ENCODE data around the gene RNF20. TPM values are rescaled to one million over a fixed set of nuclear protein-coding genes. Genes with fewer than 3 reads are reported as not detected.

RNF20 gene
- total RNA-seq, 1 experiment from 2014 or later = 34.4 TPM

GRCh38 chr9:101561740-101562139, 28.1 kb downstream of the RNF20 start:
- no peak for DNase-seq
- intact Hi-C loops (cut with micrococcal nuclease; ENCODE audit: unreplicated experiment) = no loop called here
- no peaks in the 10 kb centered on the region for H3K4me1 Mint-ChIP-seq (ENCODE audit: low read depth, unreplicated experiment)
- peaks cover 26% of the 10 kb centered on the region for H3K36me3 Mint-ChIP-seq (ENCODE audit: insufficient read depth, unreplicated experiment)
- no peak overlapping the region for H3K4me3 Mint-ChIP-seq (ENCODE audit: low read depth, unreplicated experiment)
- H3K9me3 Mint-ChIP-seq (ENCODE audit: low read depth, unreplicated experiment) = no peaks in the 10 kb centered on the region
- CTCF ChIA-PET = no interaction called here
- BruUV-seq (replicated peaks) = no TSS peak
- no peak overlapping the region for H3K27ac Mint-ChIP-seq (ENCODE audit: unreplicated experiment)
- H3K27me3 Mint-ChIP-seq (ENCODE audit: unreplicated experiment) = no peaks in the 10 kb centered on the region
- TF ChIP-seq, protein P1, sequence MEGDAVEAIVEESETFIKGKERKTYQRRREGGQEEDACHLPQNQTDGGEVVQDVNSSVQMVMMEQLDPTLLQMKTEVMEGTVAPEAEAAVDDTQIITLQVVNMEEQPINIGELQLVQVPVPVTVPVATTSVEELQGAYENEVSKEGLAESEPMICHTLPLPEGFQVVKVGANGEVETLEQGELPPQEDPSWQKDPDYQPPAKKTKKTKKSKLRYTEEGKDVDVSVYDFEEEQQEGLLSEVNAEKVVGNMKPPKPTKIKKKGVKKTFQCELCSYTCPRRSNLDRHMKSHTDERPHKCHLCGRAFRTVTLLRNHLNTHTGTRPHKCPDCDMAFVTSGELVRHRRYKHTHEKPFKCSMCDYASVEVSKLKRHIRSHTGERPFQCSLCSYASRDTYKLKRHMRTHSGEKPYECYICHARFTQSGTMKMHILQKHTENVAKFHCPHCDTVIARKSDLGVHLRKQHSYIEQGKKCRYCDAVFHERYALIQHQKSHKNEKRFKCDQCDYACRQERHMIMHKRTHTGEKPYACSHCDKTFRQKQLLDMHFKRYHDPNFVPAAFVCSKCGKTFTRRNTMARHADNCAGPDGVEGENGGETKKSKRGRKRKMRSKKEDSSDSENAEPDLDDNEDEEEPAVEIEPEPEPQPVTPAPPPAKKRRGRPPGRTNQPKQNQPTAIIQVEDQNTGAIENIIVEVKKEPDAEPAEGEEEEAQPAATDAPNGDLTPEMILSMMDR (IDR thresholded peaks at IDR 0.05; ENCODE audit: unreplicated experiment) = no peak

DNA sequence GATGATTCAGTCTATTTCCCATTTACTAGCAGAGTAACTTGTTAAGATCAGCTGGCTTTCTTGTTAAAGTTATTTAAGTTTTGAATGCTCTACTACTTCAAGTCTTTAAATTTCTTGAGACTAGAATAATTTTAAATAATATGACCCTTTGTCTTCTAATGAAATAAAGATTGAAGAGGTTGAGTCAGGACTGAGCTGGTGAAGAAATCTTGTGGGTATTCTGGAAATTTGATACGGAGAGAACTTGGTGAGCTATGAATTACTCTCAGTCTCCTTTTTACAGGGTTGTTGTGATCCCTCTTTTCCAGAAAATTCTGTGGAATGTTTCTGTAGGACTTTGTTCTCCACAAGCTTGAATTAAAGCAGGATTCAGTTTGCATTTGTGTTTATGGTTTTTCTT, 29.3 kb downstream of the RNF20 start:
- no peak overlapping the region for H3K4me3 Mint-ChIP-seq (ENCODE audit: low read depth, unreplicated experiment)
- H3K36me3 Mint-ChIP-seq (ENCODE audit: insufficient read depth, unreplicated experiment) = peaks cover 18% of the 10 kb centered on the region
- no TSS peak for BruUV-seq (replicated peaks)
- no peaks in the 10 kb centered on the region for H3K4me1 Mint-ChIP-seq (ENCODE audit: low read depth, unreplicated experiment)
- TF ChIP-seq, protein P1 (IDR thresholded peaks at IDR 0.05; ENCODE audit: unreplicated experiment) = no peak
- no peak overlapping the region for H3K27ac Mint-ChIP-seq (ENCODE audit: unreplicated experiment)
- H3K27me3 Mint-ChIP-seq (ENCODE audit: unreplicated experiment) = no peaks in the 10 kb centered on the region
- CTCF ChIA-PET = no interaction called here
- no peaks in the 10 kb centered on the region for H3K9me3 Mint-ChIP-seq (ENCODE audit: low read depth, unreplicated experiment)
- intact Hi-C loops (cut with micrococcal nuclease; ENCODE audit: unreplicated experiment) = no loop called here
- no peak for DNase-seq

GRCh38 chr9:101564252-101564651, 30.6 kb downstream of the RNF20 start:
- Mint-ChIP-seq H3K27ac (ENCODE audit: unreplicated experiment) (no peak overlapping the region), H3K27me3 (ENCODE audit: unreplicated experiment) (no peaks in the 10 kb centered on the region), H3K9me3 (ENCODE audit: low read depth, unreplicated experiment) (no peaks in the 10 kb centered on the region), H3K4me1 (ENCODE audit: low read depth, unreplicated experiment) (no peaks in the 10 kb centered on the region), H3K36me3 (ENCODE audit: insufficient read depth, unreplicated experiment) (peaks cover 9% of the 10 kb centered on the region), H3K4me3 (ENCODE audit: low read depth, unreplicated experiment) (no peak overlapping the region)
- intact Hi-C loops (cut with micrococcal nuclease; ENCODE audit: unreplicated experiment) = no loop called here
- CTCF ChIA-PET = no interaction called here
- no peak for DNase-seq
- BruUV-seq (replicated peaks) = no TSS peak
- TF ChIP-seq, protein P1 (IDR thresholded peaks at IDR 0.05; ENCODE audit: unreplicated experiment) = no peak

- TF ChIP-seq, protein P1 (IDR thresholded peaks at IDR 0.05; ENCODE audit: unreplicated experiment) = peak; percentile 17
- CTCF ChIA-PET = interaction anchor here (1.9 kb wide), 1 partner anchor 108 kb away, joined by 11 read pairs; no protein-coding TSS in a partner anchor
- BruUV-seq (replicated peaks) = no TSS peak
- Mint-ChIP-seq H3K27ac (ENCODE audit: unreplicated experiment) (no peak overlapping the region), H3K4me3 (ENCODE audit: low read depth, unreplicated experiment) (no peak overlapping the region), H3K4me1 (ENCODE audit: low read depth, unreplicated experiment) (no peaks in the 10 kb centered on the region), H3K36me3 (ENCODE audit: insufficient read depth, unreplicated experiment) (peaks cover 7% of the 10 kb centered on the region), H3K9me3 (ENCODE audit: low read depth, unreplicated experiment) (no peaks in the 10 kb centered on the region), H3K27me3 (ENCODE audit: unreplicated experiment) (no peaks in the 10 kb centered on the region)
- intact Hi-C loops (cut with micrococcal nuclease; ENCODE audit: unreplicated experiment) = no loop called here
- DNase-seq = peak; percentile 28
These were observed 33.5 kb downstream of the RNF20 start for GRCh38 chr9:101566904-101567724.

Measured in Calu3 (cell line).